ENCODE data around the gene SH3PXD2B. TPM values are rescaled to one million over a fixed set of nuclear protein-coding genes. Genes with fewer than 3 reads are reported as not detected.

Gene SH3PXD2B
- total RNA-seq, 1 experiment from 2014 or later, result 27.5 TPM

DNA sequence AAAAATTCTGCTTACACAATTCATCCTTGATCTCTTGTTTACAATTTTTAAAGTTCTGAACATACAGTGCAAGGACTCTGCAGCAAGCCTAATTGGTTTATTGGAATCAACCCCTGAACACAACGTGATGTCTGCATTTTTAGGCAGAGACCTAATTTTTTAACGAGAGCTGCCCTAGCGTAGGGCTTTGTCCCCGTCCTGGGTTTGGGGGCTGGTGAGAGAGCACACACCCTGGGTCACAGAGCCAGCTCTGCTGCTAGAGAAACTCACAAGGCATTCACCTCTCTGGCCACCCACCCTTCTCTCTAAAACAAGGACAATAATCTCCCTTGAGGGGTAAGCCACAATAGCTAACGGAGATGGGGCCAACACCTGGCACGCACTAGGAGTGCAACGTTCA is 28.2 kb downstream of the SH3PXD2B start:
- intact Hi-C loops (cut with micrococcal nuclease), result no loop called here
- POLR2A ChIA-PET, result interaction anchor here (0.6 kb wide), 1 partner anchor 9 kb away, joined by 3 read pairs; no protein-coding TSS in a partner anchor
- CTCF ChIA-PET, result no interaction called here

More for the DNA sequence above, 28.2 kb downstream of the SH3PXD2B start:
- H3K9me2 ChIP-seq (ENCODE audit: insufficient read depth), result no peaks in the 10 kb centered on the region
- no peaks in the 10 kb centered on the region for H3K27me3 ChIP-seq (ENCODE audit: insufficient read depth, low read length)
- no peak overlapping the region for H3K9ac ChIP-seq (ENCODE audit: low read length)
- TF ChIP-seq EZH2phosphoT487 (IDR thresholded peaks at IDR 0.05; ENCODE audit: borderline replicate concordance) (no peak), YY1 (IDR thresholded peaks at IDR 0.05; ENCODE audit: extremely low read depth, insufficient replicate concordance, low read depth, low read length) (no peak), ZNF274 (IDR thresholded peaks at IDR 0.05; ENCODE audit: low read depth, low read length) (no peak), SP1 (IDR thresholded peaks at IDR 0.05; ENCODE audit: low read depth) (no peak), POLR2AphosphoS5 (IDR thresholded peaks at IDR 0.05; ENCODE audit: low read depth, low read length) (no peak), CBX3 (IDR thresholded peaks at IDR 0.05; ENCODE audit: low read depth) (no peak), JUND (IDR thresholded peaks at IDR 0.05) (no peak), FOSL1 (IDR thresholded peaks at IDR 0.05; ENCODE audit: low read depth) (no peak), SIN3A (IDR thresholded peaks at IDR 0.05; ENCODE audit: low read depth) (no peak), CEBPB (IDR thresholded peaks at IDR 0.05; ENCODE audit: low read depth) (no peak), EGR1 (IDR thresholded peaks at IDR 0.05; ENCODE audit: low read depth) (no peak), ELF1 (IDR thresholded peaks at IDR 0.05; ENCODE audit: borderline replicate concordance, low read depth) (no peak), EZH2 (IDR thresholded peaks at IDR 0.05) (no peak), SRF (IDR thresholded peaks at IDR 0.05; ENCODE audit: low read depth) (no peak), TCF7L2 (IDR thresholded peaks at IDR 0.05; ENCODE audit: borderline replicate concordance, extremely low read depth, insufficient read depth, insufficient read length) (no peak)
- TF ChIP-seq, protein P1, sequence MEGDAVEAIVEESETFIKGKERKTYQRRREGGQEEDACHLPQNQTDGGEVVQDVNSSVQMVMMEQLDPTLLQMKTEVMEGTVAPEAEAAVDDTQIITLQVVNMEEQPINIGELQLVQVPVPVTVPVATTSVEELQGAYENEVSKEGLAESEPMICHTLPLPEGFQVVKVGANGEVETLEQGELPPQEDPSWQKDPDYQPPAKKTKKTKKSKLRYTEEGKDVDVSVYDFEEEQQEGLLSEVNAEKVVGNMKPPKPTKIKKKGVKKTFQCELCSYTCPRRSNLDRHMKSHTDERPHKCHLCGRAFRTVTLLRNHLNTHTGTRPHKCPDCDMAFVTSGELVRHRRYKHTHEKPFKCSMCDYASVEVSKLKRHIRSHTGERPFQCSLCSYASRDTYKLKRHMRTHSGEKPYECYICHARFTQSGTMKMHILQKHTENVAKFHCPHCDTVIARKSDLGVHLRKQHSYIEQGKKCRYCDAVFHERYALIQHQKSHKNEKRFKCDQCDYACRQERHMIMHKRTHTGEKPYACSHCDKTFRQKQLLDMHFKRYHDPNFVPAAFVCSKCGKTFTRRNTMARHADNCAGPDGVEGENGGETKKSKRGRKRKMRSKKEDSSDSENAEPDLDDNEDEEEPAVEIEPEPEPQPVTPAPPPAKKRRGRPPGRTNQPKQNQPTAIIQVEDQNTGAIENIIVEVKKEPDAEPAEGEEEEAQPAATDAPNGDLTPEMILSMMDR (IDR thresholded peaks at IDR 0.05 in 2 of 3, conservative IDR thresholded peaks at IDR 0.05 in 1 of 3; ENCODE audit: borderline replicate concordance in 1 of 3, insufficient read depth in 1 of 3, low read depth in 2 of 3, low read length in 2 of 3), result no peak
- TF ChIP-seq, protein P2, sequence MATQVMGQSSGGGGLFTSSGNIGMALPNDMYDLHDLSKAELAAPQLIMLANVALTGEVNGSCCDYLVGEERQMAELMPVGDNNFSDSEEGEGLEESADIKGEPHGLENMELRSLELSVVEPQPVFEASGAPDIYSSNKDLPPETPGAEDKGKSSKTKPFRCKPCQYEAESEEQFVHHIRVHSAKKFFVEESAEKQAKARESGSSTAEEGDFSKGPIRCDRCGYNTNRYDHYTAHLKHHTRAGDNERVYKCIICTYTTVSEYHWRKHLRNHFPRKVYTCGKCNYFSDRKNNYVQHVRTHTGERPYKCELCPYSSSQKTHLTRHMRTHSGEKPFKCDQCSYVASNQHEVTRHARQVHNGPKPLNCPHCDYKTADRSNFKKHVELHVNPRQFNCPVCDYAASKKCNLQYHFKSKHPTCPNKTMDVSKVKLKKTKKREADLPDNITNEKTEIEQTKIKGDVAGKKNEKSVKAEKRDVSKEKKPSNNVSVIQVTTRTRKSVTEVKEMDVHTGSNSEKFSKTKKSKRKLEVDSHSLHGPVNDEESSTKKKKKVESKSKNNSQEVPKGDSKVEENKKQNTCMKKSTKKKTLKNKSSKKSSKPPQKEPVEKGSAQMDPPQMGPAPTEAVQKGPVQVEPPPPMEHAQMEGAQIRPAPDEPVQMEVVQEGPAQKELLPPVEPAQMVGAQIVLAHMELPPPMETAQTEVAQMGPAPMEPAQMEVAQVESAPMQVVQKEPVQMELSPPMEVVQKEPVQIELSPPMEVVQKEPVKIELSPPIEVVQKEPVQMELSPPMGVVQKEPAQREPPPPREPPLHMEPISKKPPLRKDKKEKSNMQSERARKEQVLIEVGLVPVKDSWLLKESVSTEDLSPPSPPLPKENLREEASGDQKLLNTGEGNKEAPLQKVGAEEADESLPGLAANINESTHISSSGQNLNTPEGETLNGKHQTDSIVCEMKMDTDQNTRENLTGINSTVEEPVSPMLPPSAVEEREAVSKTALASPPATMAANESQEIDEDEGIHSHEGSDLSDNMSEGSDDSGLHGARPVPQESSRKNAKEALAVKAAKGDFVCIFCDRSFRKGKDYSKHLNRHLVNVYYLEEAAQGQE (IDR thresholded peaks at IDR 0.05; ENCODE audit: low read depth), result no peak
- TF ChIP-seq, protein P3, sequence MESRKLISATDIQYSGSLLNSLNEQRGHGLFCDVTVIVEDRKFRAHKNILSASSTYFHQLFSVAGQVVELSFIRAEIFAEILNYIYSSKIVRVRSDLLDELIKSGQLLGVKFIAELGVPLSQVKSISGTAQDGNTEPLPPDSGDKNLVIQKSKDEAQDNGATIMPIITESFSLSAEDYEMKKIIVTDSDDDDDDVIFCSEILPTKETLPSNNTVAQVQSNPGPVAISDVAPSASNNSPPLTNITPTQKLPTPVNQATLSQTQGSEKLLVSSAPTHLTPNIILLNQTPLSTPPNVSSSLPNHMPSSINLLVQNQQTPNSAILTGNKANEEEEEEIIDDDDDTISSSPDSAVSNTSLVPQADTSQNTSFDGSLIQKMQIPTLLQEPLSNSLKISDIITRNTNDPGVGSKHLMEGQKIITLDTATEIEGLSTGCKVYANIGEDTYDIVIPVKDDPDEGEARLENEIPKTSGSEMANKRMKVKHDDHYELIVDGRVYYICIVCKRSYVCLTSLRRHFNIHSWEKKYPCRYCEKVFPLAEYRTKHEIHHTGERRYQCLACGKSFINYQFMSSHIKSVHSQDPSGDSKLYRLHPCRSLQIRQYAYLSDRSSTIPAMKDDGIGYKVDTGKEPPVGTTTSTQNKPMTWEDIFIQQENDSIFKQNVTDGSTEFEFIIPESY (IDR thresholded peaks at IDR 0.05; ENCODE audit: extremely low read depth, insufficient replicate concordance, low read length), result no peak
- peaks cover 6% of the 10 kb centered on the region; the same call in 1 of the 2 replicates for H3K79me2 ChIP-seq (ENCODE audit: insufficient read depth, low read length)
- no peaks in the 10 kb centered on the region; a peak in 1 of 4 replicates for H3K36me3 ChIP-seq (ENCODE audit: control insufficient read depth in 1 of 2, insufficient read depth in 2 of 2, low read length in 2 of 2)
- H3K4me1 ChIP-seq (ENCODE audit: control insufficient read depth in 1 of 2, insufficient read depth in 2 of 2, low read length in 2 of 2), result peaks cover 0 to 1% of the 10 kb centered on the region in 2 experiments; a peak in 1 of 4 replicates
- no peak for ATAC-seq
- H4K20me1 ChIP-seq (ENCODE audit: insufficient read depth), result no peaks in the 10 kb centered on the region
- RAD21 ChIA-PET (ENCODE audit: low non-redundant PET in 1 of 2, low total read pairs in 2 of 2, uncharacterized antibody in 2 of 2, unreplicated experiment in 2 of 2), result no interaction called here
- DNase-seq (ENCODE audit: low read depth, low spot score), result no peak
- no peaks in the 10 kb centered on the region for H3K9me3 ChIP-seq (ENCODE audit: control insufficient read depth in 1 of 2, insufficient read depth in 1 of 2, low read depth in 1 of 2, low read length in 2 of 2)
- no peak overlapping the region for H2AFZ ChIP-seq (ENCODE audit: low read depth, low read length, poor library complexity, severe bottlenecking)
- H3K27ac ChIP-seq (ENCODE audit: low read depth, low read length), result no peak overlapping the region
- H3K4me2 ChIP-seq (ENCODE audit: low read length), result no peak overlapping the region
- H3K4me3 ChIP-seq (replicated peaks in 1 of 2; ENCODE audit: low read depth in 1 of 2, low read length in 2 of 2), result no peak overlapping the region
- BruUV-seq (replicated peaks), result no TSS peak

Measured in HCT116 (cell line).